Measurements from ENCODE around the gene GPS1.

GPS1 gene

DNA sequence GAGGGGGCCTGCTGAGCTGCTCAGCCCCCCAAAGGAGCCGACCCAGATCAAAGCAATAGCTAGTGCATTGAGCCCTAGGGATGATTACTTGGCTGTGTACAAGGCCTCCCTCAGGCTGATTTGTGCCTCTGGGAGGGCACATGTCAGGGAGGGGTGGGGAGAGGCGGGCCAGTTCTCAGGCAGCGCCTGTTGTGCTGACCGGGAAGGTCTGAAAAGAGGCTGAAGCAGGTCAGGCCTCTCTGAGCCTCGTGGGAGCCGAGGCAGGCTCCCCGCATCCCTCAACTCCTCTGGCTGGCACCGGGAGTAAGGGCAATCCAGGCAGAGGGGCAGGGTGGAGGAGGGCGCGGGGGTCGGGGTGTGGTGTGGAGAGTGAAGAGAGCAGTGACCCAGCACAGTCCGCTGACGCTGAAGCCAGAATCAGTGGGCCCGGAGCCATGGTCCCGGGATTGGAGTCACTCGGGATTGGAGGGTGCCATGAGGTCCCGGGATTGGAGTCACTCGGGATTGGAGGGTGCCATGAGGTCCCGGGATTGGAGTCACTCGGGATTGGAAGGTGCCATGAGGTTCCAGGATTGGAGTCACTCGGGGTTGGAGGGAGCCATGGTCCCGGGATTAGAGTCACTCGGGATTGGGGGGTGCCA is 17.2 kb upstream of the GPS1 start:
- no peak for DNase-seq
- H3K9me3 ChIP-seq: no peaks in the 10 kb centered on the region
- no peaks in the 10 kb centered on the region; the same call in 1 of the 2 replicates for H3K4me1 ChIP-seq
- H3K27me3 ChIP-seq: no peaks in the 10 kb centered on the region
- no peak overlapping the region for H3K4me3 ChIP-seq (ENCODE audit: low read depth, low read length)
- 0 out of 2 replicates have a peak, but pooled peaks cover 2% of the 10 kb centered on the region for H3K36me3 ChIP-seq
- TF ChIP-seq, protein P1, sequence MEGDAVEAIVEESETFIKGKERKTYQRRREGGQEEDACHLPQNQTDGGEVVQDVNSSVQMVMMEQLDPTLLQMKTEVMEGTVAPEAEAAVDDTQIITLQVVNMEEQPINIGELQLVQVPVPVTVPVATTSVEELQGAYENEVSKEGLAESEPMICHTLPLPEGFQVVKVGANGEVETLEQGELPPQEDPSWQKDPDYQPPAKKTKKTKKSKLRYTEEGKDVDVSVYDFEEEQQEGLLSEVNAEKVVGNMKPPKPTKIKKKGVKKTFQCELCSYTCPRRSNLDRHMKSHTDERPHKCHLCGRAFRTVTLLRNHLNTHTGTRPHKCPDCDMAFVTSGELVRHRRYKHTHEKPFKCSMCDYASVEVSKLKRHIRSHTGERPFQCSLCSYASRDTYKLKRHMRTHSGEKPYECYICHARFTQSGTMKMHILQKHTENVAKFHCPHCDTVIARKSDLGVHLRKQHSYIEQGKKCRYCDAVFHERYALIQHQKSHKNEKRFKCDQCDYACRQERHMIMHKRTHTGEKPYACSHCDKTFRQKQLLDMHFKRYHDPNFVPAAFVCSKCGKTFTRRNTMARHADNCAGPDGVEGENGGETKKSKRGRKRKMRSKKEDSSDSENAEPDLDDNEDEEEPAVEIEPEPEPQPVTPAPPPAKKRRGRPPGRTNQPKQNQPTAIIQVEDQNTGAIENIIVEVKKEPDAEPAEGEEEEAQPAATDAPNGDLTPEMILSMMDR (IDR thresholded peaks at IDR 0.05; ENCODE audit: low read depth, low read length): no peak

- H3K4me1 ChIP-seq: no peaks in the 10 kb centered on the region; the same call in 1 of the 2 replicates
These were observed 16.2 kb upstream of the GPS1 start for GRCh38 chr17:82035488-82035887.

GRCh38 chr17:82035956-82036633 is 15.6 kb upstream of the GPS1 start:
- TF ChIP-seq, protein P1 (IDR thresholded peaks at IDR 0.05; ENCODE audit: low read depth, low read length): no peak
- Histone ChIP-seq H3K9me3 (no peaks in the 10 kb centered on the region), H3K27me3 (no peaks in the 10 kb centered on the region), H3K36me3 (0 out of 2 replicates have a peak, but pooled peaks cover 2% of the 10 kb centered on the region), H3K4me1 (no peaks in the 10 kb centered on the region; the same call in 1 of the 2 replicates), H3K4me3 (ENCODE audit: low read depth, low read length) (peak overlapping the region; percentile 80)
- no peak for DNase-seq

More at GRCh38 chr17:82035488-82035887, 16.2 kb upstream of the GPS1 start:
- no peak for DNase-seq
- TF ChIP-seq, protein P1 (IDR thresholded peaks at IDR 0.05; ENCODE audit: low read depth, low read length): no peak
- H3K27me3 ChIP-seq: no peaks in the 10 kb centered on the region
- no peak overlapping the region for H3K4me3 ChIP-seq (ENCODE audit: low read depth, low read length)
- H3K9me3 ChIP-seq: no peaks in the 10 kb centered on the region
- 0 out of 2 replicates have a peak, but pooled peaks cover 2% of the 10 kb centered on the region for H3K36me3 ChIP-seq

GRCh38 chr17:82036634-82037091 is 15.0 kb upstream of the GPS1 start:
- H3K27me3 ChIP-seq: no peaks in the 10 kb centered on the region
- H3K4me1 ChIP-seq: no peaks in the 10 kb centered on the region; the same call in 1 of the 2 replicates
- no peak for DNase-seq
- H3K36me3 ChIP-seq: 0 out of 2 replicates have a peak, but pooled peaks cover 2% of the 10 kb centered on the region
- no peaks in the 10 kb centered on the region for H3K9me3 ChIP-seq
- H3K4me3 ChIP-seq (ENCODE audit: low read depth, low read length): peak overlapping the region; percentile 80
- TF ChIP-seq, protein P1 (IDR thresholded peaks at IDR 0.05; ENCODE audit: low read depth, low read length): no peak

DNA sequence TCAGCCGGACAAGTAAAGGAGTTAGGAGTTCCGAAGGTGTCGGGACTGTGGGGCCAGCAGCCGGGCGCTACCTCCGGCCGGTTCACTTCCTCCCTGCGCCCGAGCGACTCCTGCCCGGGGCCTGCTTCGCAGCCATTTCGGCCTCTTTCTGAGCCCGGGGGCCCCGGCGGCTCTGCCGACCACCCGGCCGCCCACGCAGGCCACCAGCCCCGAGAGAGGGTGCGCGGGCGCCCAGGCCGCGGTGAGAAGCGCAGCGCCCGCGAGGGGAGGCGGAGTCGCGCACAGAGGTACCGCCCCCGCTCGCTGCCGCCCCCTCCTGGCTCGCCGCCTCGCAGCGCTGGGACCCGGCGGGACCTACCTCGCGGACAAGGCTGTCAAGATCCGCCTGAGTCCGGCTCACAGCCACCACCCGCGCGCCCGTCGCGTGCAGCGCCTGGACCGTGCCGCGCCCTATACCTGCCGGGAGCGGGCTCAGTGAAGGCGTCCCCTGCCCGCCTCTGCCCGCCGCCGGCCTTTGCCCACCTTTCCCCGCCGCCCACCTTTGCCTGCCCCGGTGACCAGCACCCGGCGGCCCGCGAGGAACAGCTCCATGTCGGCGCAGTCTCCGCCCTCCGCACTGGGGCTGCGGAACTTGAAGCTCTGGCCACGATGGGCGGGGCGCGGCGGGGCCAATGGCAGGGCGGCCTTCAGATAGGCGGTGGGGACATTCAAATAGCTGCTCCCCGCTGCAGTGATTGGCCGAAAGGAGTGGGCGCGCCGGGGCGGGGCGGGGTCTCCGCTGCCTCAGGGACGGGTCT is 14.4 kb upstream of the GPS1 start, which contains the start of gene DCXR:
Gene DCXR (minus strand): TSS at position 606 of the 797 bp plus-strand sequence. CDS start 15 bp downstream, at position 591.
- no peaks in the 10 kb centered on the region; the same call in 1 of the 2 replicates for H3K4me1 ChIP-seq
- no peaks in the 10 kb centered on the region for H3K9me3 ChIP-seq
- TF ChIP-seq, protein P1 (IDR thresholded peaks at IDR 0.05; ENCODE audit: low read depth, low read length): peak; percentile 64
- H3K27me3 ChIP-seq: no peaks in the 10 kb centered on the region
- H3K36me3 ChIP-seq: 0 out of 2 replicates have a peak, but pooled peaks cover 2% of the 10 kb centered on the region
- DNase-seq: peak; percentile 99
- peak within 1 kb of the TSS; percentile 80 for H3K4me3 ChIP-seq (ENCODE audit: low read depth, low read length)

All from BE2C (cell line).